Measurements from ENCODE around the gene TMPRSS15.

DNA sequence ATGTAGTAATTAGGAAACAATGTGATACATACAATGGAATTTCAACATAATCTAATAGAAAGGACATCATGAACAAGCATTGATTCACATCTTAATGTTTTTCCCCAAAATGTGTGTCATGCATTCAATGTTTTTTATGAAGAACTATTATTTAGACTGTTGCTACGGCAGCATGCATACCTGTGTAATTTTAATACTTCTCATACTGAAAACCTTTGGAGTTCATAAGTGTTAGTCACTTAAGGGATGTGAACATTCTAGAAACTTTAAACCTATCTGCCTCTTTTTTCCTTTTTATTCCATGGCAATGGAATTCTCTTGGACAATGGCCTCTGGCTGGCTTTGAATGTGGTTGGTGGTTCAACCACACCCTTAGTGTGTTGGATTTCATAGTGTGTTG lies 48.6 kb downstream of the TMPRSS15 start:
- TF ChIP-seq CTCF (conservative IDR thresholded peaks at IDR 0.05; ENCODE audit: low read depth, low read length) (no peak), EZH2 (IDR thresholded peaks at IDR 0.05; ENCODE audit: borderline replicate concordance, low read depth, low read length, poor library complexity, severe bottlenecking) (no peak)

Data from A673 (cell line).